ENCODE results near the gene DNM3.

DNA sequence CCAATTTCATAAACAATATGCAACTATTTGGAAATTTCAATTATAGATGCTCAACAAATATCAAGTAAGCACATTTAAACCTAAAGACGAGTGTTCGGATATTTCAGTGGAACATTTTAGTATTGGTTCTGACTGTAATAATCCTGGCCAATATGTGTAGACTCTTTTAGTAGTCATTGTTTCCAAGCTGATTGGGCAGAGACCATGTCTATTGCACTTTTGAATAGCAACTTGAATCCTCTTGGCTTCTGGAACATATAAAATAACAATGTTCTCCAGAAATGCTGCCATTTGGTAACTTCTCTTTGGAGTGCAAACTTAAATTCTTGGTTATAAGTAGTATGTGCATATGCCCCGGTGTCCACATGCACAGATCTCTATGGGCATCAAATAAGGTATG lies 373.7 kb downstream of the DNM3 start:
- TF ChIP-seq, protein P1, sequence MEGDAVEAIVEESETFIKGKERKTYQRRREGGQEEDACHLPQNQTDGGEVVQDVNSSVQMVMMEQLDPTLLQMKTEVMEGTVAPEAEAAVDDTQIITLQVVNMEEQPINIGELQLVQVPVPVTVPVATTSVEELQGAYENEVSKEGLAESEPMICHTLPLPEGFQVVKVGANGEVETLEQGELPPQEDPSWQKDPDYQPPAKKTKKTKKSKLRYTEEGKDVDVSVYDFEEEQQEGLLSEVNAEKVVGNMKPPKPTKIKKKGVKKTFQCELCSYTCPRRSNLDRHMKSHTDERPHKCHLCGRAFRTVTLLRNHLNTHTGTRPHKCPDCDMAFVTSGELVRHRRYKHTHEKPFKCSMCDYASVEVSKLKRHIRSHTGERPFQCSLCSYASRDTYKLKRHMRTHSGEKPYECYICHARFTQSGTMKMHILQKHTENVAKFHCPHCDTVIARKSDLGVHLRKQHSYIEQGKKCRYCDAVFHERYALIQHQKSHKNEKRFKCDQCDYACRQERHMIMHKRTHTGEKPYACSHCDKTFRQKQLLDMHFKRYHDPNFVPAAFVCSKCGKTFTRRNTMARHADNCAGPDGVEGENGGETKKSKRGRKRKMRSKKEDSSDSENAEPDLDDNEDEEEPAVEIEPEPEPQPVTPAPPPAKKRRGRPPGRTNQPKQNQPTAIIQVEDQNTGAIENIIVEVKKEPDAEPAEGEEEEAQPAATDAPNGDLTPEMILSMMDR (IDR thresholded peaks at IDR 0.05; ENCODE audit: extremely low read depth in 1 of 2, insufficient read depth in 1 of 2, low read depth in 1 of 2, low read length in 2 of 2), result no peak
- TF ChIP-seq EZH2 (IDR thresholded peaks at IDR 0.05; ENCODE audit: borderline replicate concordance, low read depth, low read length, severe bottlenecking) (no peak), POLR2A (IDR thresholded peaks at IDR 0.05; ENCODE audit: low read depth, low read length) (no peak), GATA2 (IDR thresholded peaks at IDR 0.05; ENCODE audit: insufficient read depth, insufficient read length, low read depth, low read length) (no peak), JUN (IDR thresholded peaks at IDR 0.05; ENCODE audit: borderline replicate concordance, insufficient read depth, insufficient read length, low read depth) (no peak), MYC (IDR thresholded peaks at IDR 0.05; ENCODE audit: low read depth, low read length) (no peak), POLR2AphosphoS5 (IDR thresholded peaks at IDR 0.05; ENCODE audit: insufficient read depth, low read depth, low read length) (no peak), FOS (IDR thresholded peaks at IDR 0.05; ENCODE audit: borderline replicate concordance, insufficient read depth, low read length) (no peak)
- TF ChIP-seq, protein P2, sequence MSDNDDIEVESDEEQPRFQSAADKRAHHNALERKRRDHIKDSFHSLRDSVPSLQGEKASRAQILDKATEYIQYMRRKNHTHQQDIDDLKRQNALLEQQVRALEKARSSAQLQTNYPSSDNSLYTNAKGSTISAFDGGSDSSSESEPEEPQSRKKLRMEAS (IDR thresholded peaks at IDR 0.05; ENCODE audit: insufficient read depth, insufficient read length), result no peak
